SU-DHL-6 (cell line): ENCODE data around the gene FPR2.

Experiments used
- EZH2phosphoT487 ChIP-seq: fragments of 200-600 bp; sonication (generic), shearing (Covaris generic); conservative IDR thresholded peaks from 2 replicates; pipeline ENCODE4 v1.6.1; 2018; ENCODE audit warnings: mild to moderate bottlenecking, antibody characterized with exemption, low read length, moderate library complexity, mixed read lengths
- TF ChIP-seq, protein P1 (sequence below): fragments of 200-600 bp; sonication (generic); IDR thresholded peaks from one replicate; pipeline ENCODE4 v1.5.1; 2017; ENCODE audit warnings: antibody characterized with exemption, mild to moderate bottlenecking, low read length, moderate library complexity; ENCODE audit not compliant: insufficient read depth, poor library complexity, severe bottlenecking

DNA sequence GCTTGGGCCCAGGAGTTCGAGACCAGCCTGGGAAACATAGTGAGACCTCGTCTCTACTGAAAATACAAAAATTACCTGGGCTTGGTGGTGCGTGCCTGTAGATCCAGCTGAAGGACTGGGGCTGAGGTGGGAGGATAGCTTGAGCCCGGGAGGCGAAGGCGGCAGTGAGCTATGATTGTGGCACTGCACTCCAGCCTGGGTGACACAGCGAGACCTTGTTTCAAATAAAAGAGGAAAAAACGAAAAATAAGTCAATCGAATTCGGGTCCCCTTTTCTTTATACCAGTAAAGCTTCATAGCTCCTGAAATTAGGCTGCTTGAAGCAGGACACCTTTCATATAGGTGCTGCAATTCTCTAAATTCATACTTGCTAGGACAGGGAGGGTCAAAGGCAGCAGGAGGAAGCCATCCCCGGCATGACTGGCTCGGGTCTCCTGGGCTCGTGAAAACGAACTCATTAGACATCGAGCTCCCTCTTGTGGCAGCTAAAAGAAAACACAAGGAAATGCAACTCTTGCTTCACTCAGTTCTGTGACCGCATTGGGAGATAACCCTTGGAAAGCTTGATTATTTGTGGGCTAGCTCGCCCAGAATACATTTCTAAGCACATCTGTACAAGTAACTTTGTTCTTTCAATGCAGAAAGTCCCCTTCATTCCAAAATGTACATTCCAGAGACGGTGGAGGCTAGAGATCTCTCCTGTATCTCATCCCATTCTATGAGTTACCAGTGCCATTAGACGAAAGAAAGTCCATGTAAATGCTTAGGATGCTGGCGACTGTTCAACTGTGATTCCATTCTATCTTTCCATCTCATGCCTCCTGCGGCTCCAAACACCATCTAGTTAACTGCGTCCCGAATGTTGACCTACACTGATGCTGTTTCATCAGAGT, 16.8 kb downstream of the FPR2 start:
- TF ChIP-seq, protein P1, sequence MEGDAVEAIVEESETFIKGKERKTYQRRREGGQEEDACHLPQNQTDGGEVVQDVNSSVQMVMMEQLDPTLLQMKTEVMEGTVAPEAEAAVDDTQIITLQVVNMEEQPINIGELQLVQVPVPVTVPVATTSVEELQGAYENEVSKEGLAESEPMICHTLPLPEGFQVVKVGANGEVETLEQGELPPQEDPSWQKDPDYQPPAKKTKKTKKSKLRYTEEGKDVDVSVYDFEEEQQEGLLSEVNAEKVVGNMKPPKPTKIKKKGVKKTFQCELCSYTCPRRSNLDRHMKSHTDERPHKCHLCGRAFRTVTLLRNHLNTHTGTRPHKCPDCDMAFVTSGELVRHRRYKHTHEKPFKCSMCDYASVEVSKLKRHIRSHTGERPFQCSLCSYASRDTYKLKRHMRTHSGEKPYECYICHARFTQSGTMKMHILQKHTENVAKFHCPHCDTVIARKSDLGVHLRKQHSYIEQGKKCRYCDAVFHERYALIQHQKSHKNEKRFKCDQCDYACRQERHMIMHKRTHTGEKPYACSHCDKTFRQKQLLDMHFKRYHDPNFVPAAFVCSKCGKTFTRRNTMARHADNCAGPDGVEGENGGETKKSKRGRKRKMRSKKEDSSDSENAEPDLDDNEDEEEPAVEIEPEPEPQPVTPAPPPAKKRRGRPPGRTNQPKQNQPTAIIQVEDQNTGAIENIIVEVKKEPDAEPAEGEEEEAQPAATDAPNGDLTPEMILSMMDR = peak; percentile 51
- TF ChIP-seq EZH2phosphoT487 = no peak
